Common myeloid progenitor, CD34-positive (primary cell): ENCODE results near the gene RANGRF.

Experiments
- CTCF ChIA-PET: fragments of 350-600 bp; sonication (Branson Sonifier 250); formaldehyde crosslinking; loops from one replicate; lab custom pipeline; 2021; ENCODE audit warnings: antibody characterized with exemption; lab: Charles Lee
- POLR2A ChIA-PET: fragments of 350-600 bp; sonication (Branson Sonifier 250); formaldehyde crosslinking; loops from one replicate; lab custom pipeline; 2021; ENCODE audit warnings: antibody characterized with exemption; lab: Charles Lee
- DNase-seq, 3 donors: peaks; one replicate each; pipeline versions ENCODE4 v3.0.0 to v3.0.0-alpha.2; 2013
- H3K27ac ChIP-seq, 2 experiments: 1 replicate in 1 of 2; 2 replicates in 1 of 2; pipeline ENCODE4 v1.7.0; 2013; ENCODE audit warnings: inconsistent platforms in 2 of 2, low read length in 2 of 2, mild to moderate bottlenecking in 2 of 2, low read depth in 1 of 2, moderate library complexity in 1 of 2; ENCODE audit not compliant: severe bottlenecking in 2 of 2, insufficient read depth in 1 of 2, poor library complexity in 1 of 2
- H3K27me3 ChIP-seq, 5 experiments: replicated peaks in 2 of 5; 1 replicate in 3 of 5; 2 replicates in 2 of 5; pipeline versions ENCODE4 v1.6.1 to v1.7.0; 2013; ENCODE audit warnings: low read length in 4 of 5, mild to moderate bottlenecking in 2 of 5, moderate library complexity in 2 of 5, inconsistent platforms in 1 of 5; ENCODE audit not compliant: insufficient read depth in 5 of 5, control insufficient read depth in 4 of 5
- H3K36me3 ChIP-seq, 4 experiments: 1 replicate in 2 of 4; 2 replicates in 2 of 4; pipeline versions ENCODE4 v1.6.1 to v1.7.0; 2013; ENCODE audit warnings: low read length in 3 of 4, control low read depth in 1 of 4, mild to moderate bottlenecking in 1 of 4; ENCODE audit not compliant: control insufficient read depth in 4 of 4, insufficient read depth in 4 of 4
- H3K4me1 ChIP-seq, 4 experiments: 1 replicate in 3 of 4; 2 replicates in 1 of 4; pipeline versions ENCODE4 v1.6.1 to v1.7.1; 2013; ENCODE audit warnings: low read length in 3 of 4, mild to moderate bottlenecking in 3 of 4, control low read depth in 1 of 4, inconsistent platforms in 1 of 4, moderate library complexity in 1 of 4; ENCODE audit not compliant: control insufficient read depth in 4 of 4, insufficient read depth in 4 of 4; ENCODE audit errors: control extremely low read depth in 1 of 4
- H3K4me3 ChIP-seq, 7 experiments: 1 replicate in 4 of 7; 2 replicates in 3 of 7; pipeline versions ENCODE4 v1.5.1 to v1.7.0; 2013; ENCODE audit warnings: mild to moderate bottlenecking in 7 of 7, low read length in 6 of 7, moderate library complexity in 6 of 7, inconsistent platforms in 2 of 7, low read depth in 2 of 7, control low read depth in 1 of 7; ENCODE audit not compliant: insufficient read depth in 4 of 7, control insufficient read depth in 1 of 7; ENCODE audit errors: extremely low read depth in 1 of 7
- H3K9me3 ChIP-seq, 5 experiments: 1 replicate in 4 of 5; 2 replicates in 1 of 5; pipeline versions ENCODE4 v1.6.1 to v1.7.1; 2013; ENCODE audit warnings: low read length in 4 of 5, mild to moderate bottlenecking in 2 of 5, inconsistent platforms in 1 of 5, low read depth in 1 of 5, moderate library complexity in 1 of 5; ENCODE audit not compliant: control insufficient read depth in 4 of 5, insufficient read depth in 2 of 5; ENCODE audit errors: control extremely low read depth in 1 of 5
- WGBS: methylation state at CpG from one replicate; pipeline ENCODE4 v1.1.5; 2013; ENCODE audit not compliant: insufficient coverage; 5-methylcytosine and 5-hydroxymethylcytosine counted together

Gene RANGRF

GRCh38 chr17:8294361-8294760 lies 5.9 kb downstream of the RANGRF start:
- DNase-seq: no peak
- H3K36me3 ChIP-seq: peaks cover 0 to 11% (median 5%) of the 10 kb centered on the region in 4 experiments
- no peaks in the 10 kb centered on the region for H3K9me3 ChIP-seq
- H3K27ac ChIP-seq: peak overlapping the region in 1 of 2 experiments; percentile 90
- peak overlapping the region in 3 of 7 experiments; percentile 75 to 88 (median 75) for H3K4me3 ChIP-seq
- peaks cover 0 to 31% (median 13%) of the 10 kb centered on the region in 4 experiments for H3K4me1 ChIP-seq
- H3K27me3 ChIP-seq: no peaks in the 10 kb centered on the region
- POLR2A ChIA-PET: interaction anchor here (0.6 to 1.6 kb wide), 3 partner anchors 9 to 95 kb away, joined by 3 to 4 read pairs (median 3); partner anchors contain the start of gene CTC1
- WGBS: 97% methylated on average over 9 of the region's 9 CpGs
- CTCF ChIA-PET: interaction anchor here (1.0 to 1.5 kb wide), 4 partner anchors 11 to 30 kb away, joined by 3 to 7 read pairs (median 3); no protein-coding TSS in a partner anchor

- WGBS: 14% methylated on average over 14 of the region's 15 CpGs
- Histone ChIP-seq H3K4me3 (peak overlapping the region; percentile 75 to 88 (median 80)), H3K36me3 (peaks cover 0 to 8% (median 4%) of the 10 kb centered on the region in 4 experiments), H3K4me1 (peaks cover 0 to 26% (median 8%) of the 10 kb centered on the region in 4 experiments), H3K27ac (peak overlapping the region; percentile 15 to 90), H3K27me3 (no peaks in the 10 kb centered on the region), H3K9me3 (no peaks in the 10 kb centered on the region)
- POLR2A ChIA-PET: interaction anchor here (0.6 to 1.9 kb wide), 13 partner anchors 9 to 164 kb away, joined by 3 to 10 read pairs (median 4); partner anchors contain the start of genes CTC1, KRABD2 and PFAS
- no peak for DNase-seq
- CTCF ChIA-PET: interaction anchor here (0.6 to 1.8 kb wide), 14 partner anchors 10 to 236 kb away, joined by 3 to 9 read pairs (median 3); partner anchors contain the start of gene KRABD2
These were observed 6.4 kb downstream of the RANGRF start for GRCh38 chr17:8294814-8295316.

- Histone ChIP-seq H3K36me3 (no peaks in the 10 kb centered on the region), H3K4me3 (no peak overlapping the region), H3K27ac (no peak overlapping the region), H3K4me1 (peaks cover 0 to 4% (median 2%) of the 10 kb centered on the region in 4 experiments), H3K27me3 (no peaks in the 10 kb centered on the region), H3K9me3 (no peaks in the 10 kb centered on the region)
- CTCF ChIA-PET: interaction anchor here (0.6 to 2.5 kb wide), 20 partner anchors 8 to 110 kb away, joined by 3 to 12 read pairs (median 4); partner anchors contain the start of gene BORCS6
- POLR2A ChIA-PET: interaction anchor here (0.6 to 1.0 kb wide), 2 partner anchors 53 to 73 kb away, joined by 4 to 5 read pairs; no protein-coding TSS in a partner anchor
- WGBS: no CpG with 5 or more reads among the region's 3 CpGs
- DNase-seq: no peak
These were observed 11.8 kb downstream of the RANGRF start for GRCh38 chr17:8300226-8300625.

GRCh38 chr17:8300627-8301242 lies 12.3 kb downstream of the RANGRF start:
- no peaks in the 10 kb centered on the region for H3K9me3 ChIP-seq
- WGBS: 17% methylated on average over 6 of the region's 8 CpGs
- H3K36me3 ChIP-seq: no peaks in the 10 kb centered on the region
- peak; percentile 64 to 83 (median 81) for DNase-seq
- ChIA-PET CTCF (interaction anchor here (0.6 to 2.5 kb wide), 25 partner anchors 9 to 240 kb away, joined by 3 to 12 read pairs (median 4); partner anchors contain the start of gene RANGRF), POLR2A (interaction anchor here (1.0 kb wide), 1 partner anchor 54 kb away, joined by 4 read pairs; no protein-coding TSS in a partner anchor)
- peaks cover 0 to 3% (median 2%) of the 10 kb centered on the region in 4 experiments for H3K4me1 ChIP-seq
- H3K4me3 ChIP-seq: no peak overlapping the region
- H3K27me3 ChIP-seq: no peaks in the 10 kb centered on the region
- H3K27ac ChIP-seq: no peak overlapping the region

- DNase-seq: no peak
- Histone ChIP-seq H3K36me3 (no peaks in the 10 kb centered on the region), H3K27ac (no peak overlapping the region), H3K4me3 (no peak overlapping the region), H3K9me3 (no peaks in the 10 kb centered on the region), H3K27me3 (peaks cover 0 to 1% (median 0%) of the 10 kb centered on the region in 5 experiments), H3K4me1 (peaks cover 0 to 3% (median 0%) of the 10 kb centered on the region in 4 experiments)
- WGBS: 92% methylated on average over 2 of the region's 10 CpGs
- ChIA-PET POLR2A (interaction anchor here (0.6 kb wide), 1 partner anchor 404 kb away, joined by 4 read pairs; no protein-coding TSS in a partner anchor), CTCF (no interaction called here)
These were observed 22.2 kb downstream of the RANGRF start for GRCh38 chr17:8310601-8311123.

GRCh38 chr17:8311131-8311790 lies 22.8 kb downstream of the RANGRF start:
- H3K36me3 ChIP-seq: no peaks in the 10 kb centered on the region
- ChIA-PET CTCF (no interaction called here), POLR2A (interaction anchor here (0.6 kb wide), 1 partner anchor 403 kb away, joined by 4 read pairs; no protein-coding TSS in a partner anchor)
- no peak overlapping the region for H3K27ac ChIP-seq
- DNase-seq: no peak
- H3K27me3 ChIP-seq: peaks cover 0 to 1% (median 0%) of the 10 kb centered on the region in 5 experiments
- H3K9me3 ChIP-seq: no peaks in the 10 kb centered on the region
- peaks cover 0 to 3% (median 0%) of the 10 kb centered on the region in 4 experiments for H3K4me1 ChIP-seq
- 97% methylated on average over 24 of the region's 25 CpGs for WGBS
- H3K4me3 ChIP-seq: no peak overlapping the region
